Stimulated activated CD8-positive, alpha-beta memory T cell treated with anti-CD3 and anti-CD28 coated beads, Interleukin-4, amount 100 ng/mL, for 4 hours (primary cell): ENCODE measurements around the gene UBQLN4.
"Not testable (repeated sequence)": the region's sequence is repeated elsewhere in the genome, so short reads cannot be mapped to it uniquely, and the experiment has no call there.

Source experiments
- DNase-seq, 2 donors: peaks; one replicate each; pipeline ENCODE4 v3.0.0-alpha.2; 2020; ENCODE audit warnings: low read depth in 2 of 2, low spot score in 1 of 2

The UBQLN4 gene

DNA sequence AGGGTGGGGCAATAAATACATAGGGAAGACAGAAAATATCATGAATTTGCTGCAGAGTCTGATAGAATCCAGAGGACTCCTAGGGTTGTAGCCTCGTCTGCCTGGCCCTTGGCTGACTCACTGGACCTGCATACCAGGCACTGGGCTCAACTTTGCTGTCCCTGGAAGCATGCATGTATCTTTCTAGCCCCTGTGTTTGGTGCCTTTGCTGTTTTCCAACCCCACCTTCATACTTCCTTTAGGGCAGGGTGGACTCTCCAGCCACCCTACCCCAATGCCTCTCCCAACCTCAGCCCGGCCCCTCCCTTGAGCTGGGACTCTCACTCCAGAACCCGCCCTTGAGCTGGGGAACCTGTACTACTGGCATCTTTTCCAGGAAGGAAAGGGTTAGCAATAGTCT is 8.6 kb upstream of the UBQLN4 start:
- no peak for DNase-seq

DNA sequence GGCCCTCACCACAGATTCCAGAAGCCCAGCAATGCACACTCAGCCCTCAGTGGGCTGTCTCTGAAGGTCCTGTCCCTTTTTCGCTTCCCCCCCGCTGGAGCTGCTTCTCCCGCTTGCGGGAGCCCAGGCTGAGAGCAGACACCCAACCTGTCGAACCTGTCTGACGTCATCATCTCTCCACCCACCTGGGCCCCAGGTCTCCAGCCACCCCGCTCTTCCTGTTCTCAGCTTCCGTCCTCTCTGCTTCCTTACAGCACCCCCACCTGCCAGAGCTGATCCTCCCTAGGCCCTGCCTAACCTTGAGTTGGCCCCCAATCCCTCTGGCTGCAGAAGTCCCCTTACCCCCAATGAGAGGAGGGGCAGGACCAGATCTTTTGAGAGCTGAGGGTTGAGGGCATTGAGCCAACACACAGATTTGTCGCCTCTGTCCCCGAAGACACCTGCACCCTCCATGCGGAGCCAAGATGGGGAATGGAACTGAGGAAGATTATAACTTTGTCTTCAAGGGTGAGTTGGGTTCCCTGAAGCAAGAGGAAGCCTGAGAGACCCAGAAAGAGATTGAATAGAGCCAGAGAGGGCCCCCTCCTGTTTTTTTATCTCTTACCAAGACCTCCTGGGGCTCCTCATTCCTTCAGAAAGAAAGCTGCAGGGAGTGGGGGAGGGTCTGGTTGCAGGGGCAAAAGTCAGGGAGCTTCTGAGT is 7.5 kb upstream of the UBQLN4 start, which contains the start of gene RAB25:
RAB25 (plus strand) TSS at position 224 of the 700 bp plus-strand sequence; CDS start at position 465, 241 bp downstream.
- DNase-seq, result no peak

DNA sequence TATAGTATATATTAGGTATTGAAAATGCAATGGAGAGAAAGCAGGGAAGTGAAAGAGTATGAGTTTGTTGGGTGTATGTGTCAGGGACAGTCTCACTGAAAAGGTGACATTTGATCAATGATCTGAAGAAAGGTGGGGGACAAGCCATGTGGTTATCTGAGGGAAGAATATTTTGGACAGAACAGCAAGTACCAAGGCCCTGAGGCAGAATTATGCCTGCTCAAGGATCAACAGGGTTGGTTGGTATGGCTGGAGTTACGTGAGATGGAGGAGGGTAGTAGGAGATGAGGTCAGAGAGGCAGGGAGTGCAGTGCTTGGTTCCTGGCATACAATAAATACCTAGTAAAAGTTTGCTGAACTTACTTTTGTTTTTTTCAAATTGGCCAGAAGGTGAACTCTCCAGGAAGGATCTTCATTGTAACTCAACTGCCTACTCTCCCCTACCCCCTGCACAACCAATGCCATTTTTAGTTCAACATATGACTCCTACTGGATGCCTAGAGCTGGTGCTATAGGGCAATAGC is 2.8 kb upstream of the UBQLN4 start:
- DNase-seq, result no peak

DNA sequence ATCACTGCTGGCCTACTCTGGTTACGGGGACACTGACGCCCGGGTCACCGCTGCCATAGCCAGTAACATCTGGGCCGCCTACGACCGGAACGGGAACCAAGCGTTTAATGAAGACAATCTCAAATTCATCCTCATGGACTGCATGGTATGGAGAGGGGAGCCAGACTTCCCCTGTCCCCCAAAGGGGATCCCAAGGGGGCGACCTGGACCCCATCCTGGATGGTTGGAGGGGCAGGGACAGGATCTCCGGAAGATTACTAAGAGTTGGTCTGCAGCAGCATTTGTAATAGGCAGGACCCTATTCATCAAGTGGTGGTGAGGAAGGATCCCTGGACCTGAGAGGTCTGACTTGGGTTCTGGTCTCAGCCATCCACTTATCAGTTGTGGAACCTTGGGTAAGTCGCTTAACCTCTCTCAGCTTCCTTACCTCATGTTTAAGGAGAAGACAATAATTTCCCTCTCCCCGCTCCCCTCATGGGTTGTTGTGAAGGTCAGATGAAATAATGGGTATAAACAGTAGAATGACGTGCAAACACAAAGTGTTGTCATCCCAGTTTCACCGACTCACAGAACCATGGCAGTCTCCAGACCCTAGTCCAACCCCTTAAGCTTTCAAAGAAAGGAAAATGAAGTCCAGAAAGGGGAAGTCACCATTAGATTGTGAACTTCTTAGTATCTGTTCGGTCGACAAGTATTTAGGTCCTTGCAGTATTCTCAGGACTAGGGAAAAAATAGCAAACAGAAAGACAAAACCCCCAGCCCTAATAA is 1.9 kb upstream of the UBQLN4 start:
- DNase-seq, result no peak

DNA sequence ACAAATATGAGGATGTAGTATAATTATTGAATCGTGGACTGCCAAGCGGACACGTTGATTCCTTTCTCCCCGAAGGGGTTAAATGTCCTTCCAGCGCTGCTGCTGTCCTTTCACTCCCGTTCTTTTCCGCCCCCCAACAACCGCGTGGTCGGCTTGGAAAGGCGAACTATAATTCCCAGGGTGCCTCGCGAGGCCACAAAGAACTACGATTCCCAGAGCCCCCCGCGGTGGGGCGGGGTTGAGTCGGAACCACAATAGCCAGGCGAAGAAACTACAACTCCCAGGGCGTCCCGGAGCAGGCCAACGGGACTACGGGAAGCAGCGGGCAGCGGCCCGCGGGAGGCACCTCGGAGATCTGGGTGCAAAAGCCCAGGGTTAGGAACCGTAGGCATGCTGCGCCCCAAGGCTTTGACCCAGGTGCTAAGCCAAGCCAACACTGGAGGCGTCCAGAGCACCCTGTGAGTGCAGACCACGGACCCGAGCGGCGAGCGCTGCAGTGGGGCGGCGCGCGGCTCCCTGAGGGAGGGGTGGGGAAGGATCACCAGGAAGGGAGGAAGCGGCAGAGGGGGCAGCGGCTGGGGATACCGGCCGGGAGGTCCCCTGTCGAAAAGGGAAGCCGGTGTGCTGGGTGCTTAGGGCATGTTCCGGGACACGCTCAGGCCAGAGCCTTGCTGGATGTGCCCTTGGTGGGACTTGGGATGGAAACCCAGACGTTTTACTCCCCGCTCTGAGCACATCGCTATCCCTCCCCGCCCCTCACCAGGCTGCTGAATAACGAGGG is 1.1 kb upstream of the UBQLN4 start, which contains the start of gene LAMTOR2:
LAMTOR2 (plus strand) TSS at position 283 of the 781 bp plus-strand sequence; CDS start at position 391, 108 bp downstream.
- DNase-seq, result peak; percentile 93 to 96

DNA sequence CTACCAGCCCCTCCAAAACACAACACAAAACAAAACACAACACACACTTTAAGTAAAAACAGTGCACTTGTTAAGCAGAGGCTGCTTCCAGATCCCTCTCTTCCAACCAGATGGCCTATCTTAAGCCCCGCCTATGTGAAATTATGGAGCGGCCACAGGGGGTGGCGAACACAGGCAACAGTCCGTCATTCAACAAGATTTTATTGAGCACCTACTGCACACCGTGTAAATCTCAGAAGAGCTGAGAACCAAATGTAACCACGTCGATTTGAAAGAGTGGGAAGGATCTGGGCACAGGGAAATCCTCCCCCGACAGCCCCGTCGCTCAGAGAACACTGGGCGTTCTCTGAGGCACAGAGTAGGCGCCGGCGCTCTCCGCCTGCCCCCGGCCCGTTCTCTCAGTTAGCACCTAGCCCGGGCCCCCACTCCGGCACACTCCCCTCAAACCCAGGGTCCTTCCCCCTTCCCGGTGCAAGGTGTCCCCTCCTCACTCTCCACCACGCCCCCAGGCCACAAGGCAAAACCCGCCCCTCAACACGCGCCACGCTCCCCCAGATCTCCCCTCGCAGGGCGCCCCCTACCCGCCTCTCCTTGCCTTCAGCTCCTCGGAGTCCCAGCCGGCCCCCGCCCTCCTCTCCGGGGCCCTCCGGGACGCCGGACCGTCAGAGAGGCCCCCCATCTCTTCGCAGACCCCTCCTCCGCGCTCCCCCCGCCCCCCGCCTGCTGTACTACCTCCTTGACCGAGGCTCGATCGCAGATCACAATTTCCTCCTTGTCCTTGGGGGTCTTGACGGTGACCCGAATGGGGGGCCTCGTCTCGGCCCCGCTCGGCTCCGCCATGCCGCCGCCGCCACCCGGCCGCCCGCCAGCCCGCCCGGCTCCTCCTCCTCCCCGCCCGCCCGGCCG is 483 bp downstream of the UBQLN4 start:
- peak; percentile 35 to 55 for DNase-seq

DNA sequence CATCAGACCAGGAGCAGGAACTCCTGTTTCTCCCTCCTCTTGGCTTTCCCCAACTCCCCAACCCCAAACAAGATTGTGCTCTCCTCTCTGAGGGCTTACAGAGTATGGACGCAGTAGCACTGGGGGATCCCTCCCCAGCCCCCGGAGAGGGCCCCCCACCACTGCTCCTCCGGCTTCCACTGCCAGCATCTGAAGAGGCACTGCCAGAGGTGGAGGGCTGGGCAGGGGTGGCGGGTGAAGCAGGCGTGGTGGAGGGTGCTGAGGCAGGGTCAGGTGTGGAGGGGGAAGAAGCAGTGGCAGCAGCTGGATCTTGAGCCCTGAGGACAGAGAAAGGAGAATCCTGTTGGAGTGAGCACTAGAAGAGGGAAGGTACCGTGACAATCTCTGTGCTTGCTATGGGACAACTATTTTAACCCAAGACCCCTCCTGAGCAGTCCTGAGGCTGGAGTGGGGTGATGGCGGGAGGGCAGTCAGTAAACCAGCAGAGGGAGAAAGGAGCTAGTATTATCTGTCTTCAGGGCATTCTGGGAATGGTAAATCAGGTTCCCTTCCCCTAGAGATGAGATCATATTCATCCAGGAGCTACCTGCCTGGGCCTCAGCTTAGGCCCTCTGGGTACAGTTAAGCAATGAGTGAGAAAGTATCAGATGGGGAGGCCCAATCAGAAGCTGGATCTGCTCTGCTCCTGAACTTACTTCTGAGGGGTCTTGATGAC is 2.4 kb downstream of the UBQLN4 start:
- no peak for DNase-seq

DNA sequence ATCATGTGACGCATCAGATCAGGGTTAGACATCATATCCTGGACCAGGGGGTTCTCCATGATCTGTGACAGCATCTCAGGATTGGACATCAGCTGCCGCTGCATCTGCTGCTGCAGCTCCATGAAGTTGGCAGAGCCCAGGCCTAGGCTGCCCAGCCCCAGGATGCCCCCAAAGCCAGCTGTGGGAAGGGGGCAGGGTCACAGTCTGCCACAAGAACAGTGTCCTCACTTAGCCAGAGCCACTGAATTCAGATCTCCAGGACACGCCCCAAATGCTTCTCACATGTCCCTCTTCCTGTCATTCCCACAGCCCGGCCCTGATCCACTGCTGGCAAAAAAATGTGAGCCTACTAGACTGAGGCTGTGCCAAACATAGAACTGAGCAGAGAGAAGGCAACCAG is 3.2 kb downstream of the UBQLN4 start:
- DNase-seq, result no peak

DNA sequence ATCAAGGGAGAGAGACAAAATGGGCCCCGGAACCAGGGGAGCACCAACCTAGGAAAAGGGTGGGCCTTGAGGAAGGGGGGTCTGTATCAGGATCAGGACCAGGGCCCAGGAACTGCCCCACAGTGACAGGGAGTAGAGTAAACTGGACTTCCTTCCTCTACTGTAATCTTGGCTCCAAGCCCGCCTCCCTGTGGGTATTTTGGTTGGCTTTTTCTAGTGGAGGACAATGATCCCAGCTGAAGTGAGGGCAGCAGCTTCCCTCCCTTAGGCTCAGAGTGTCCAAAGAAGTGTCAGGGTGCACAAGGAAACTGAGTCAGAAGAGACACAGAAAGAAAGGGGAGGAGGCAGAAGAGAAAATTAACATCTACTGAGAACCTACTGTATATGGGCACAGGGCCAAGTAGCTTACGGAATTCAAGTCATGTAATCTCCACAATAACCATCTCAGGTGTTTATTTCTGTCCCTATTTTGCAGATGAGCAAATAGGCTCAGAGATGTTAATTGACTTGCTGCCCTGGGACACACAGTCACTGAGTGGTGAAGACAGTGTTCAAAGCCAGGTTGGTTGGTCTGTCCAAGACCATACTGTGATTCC is 4.8 kb downstream of the UBQLN4 start:
- no peak for DNase-seq

DNA sequence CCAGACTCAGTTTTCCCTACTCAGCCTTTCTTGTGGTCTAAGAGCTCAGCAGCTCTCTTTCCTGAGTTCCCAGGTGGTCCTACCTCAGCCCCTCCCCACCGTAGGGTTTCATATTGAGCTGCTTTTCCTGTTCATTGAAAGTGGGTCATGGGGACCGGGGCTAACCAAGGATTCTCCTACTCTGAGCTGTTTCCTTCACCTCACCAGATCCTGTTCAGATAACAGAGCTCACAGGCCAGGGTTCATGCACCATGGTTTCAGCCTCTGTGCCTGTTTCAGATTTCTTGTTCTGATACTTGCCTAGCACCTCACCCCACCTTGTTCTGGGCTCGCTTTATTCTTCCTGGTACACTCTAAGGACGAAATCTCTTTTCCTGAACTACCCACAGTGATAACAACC is 8.5 kb downstream of the UBQLN4 start:
- no peak for DNase-seq

DNA sequence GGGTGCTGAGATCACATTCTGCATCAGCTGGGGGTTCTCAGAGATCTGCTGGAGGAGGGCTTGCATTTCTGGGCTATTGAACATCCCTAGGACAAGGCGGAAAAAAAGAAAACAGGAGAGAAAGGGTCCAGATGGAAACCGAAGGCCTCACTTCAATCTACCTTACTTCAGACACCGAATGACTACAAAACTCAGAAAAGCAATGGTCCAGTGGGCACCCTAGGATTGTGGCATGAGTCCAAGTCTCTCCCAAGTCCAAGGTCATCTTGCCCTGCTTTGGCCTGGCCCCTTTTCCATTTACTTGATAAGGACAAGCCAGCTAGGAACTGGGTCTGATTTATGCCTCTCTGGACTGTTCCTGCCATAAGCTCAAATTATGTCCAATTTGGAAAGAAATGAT is 10.8 kb downstream of the UBQLN4 start:
- no peak for DNase-seq

DNA sequence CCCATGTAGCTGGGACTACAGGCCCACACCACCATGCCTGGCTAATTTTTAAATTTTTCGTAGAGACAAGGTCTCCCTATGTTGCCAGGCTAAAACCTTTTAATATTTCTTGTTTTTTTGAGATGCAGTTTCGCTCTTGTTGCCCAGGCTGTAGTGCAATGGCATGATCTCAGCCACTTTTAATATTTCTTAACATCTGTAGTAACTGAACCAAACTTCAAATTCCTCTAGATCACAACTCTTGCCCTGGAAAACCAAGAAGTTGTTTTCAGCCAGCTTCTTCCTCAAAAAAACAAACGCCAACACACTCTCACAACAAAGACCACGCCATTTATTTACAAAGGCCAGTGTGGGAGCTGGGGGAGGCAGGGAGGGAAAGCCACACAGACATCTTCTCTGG is 18.6 kb downstream of the UBQLN4 start:
- not testable (repeated sequence) for DNase-seq

DNA sequence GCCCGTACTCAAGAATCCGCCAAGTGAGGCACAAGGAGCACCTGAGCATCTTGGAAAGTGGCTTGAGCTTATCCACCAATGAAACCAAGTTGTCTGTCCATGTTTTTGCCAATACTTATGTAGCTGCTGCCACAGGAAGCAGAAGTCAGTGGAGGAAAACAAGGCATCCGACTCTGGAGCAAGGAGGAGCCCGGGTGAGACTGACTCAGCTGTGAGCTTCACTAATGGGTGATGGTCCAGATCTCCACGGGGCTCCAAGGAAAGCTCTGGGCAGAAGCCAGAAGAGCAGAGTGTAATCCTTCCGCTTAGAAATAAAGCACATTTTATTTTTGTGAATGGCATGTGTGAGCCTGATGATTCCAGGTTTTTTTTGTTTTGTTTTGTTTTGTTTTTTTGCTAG is 20.6 kb downstream of the UBQLN4 start:
- no peak for DNase-seq

DNA sequence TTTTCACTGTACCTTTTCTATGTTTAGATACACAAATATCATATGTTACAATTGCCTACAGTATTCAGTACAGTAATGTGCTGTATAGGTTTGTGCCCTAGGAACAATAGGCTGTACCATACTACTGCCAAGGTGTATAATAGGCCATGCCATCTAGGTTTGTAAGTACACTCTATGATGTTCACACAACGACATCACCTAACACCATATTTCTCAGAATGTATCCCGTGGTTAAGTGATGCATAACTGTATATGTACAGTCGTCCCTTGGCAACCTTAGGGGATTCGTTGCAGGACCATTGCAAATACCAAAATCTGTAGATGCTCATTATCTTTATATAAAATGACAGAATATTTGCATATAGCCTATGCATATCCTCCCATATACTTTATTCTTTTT is 27.0 kb downstream of the UBQLN4 start:
- no peak for DNase-seq

DNA sequence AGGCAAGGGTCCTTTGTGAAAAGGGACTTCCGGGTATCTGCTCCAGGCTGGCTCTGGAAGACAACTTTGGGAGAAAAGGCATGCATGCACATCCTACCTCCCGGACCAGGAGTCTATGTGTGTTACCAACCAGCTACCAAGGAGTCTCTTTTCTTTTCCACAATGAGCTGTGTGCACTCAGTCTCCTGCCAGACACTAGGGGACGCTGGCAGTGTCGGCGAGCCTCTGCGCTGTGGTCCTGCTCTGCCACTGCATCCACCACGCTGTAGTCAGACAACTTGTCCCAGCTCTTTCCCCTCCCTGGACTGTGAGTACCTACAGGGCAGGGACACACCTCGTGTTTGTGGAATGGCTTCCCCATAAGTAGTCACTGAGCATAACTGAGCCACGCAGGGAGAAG is 27.7 kb downstream of the UBQLN4 start:
- DNase-seq, result no peak

DNA sequence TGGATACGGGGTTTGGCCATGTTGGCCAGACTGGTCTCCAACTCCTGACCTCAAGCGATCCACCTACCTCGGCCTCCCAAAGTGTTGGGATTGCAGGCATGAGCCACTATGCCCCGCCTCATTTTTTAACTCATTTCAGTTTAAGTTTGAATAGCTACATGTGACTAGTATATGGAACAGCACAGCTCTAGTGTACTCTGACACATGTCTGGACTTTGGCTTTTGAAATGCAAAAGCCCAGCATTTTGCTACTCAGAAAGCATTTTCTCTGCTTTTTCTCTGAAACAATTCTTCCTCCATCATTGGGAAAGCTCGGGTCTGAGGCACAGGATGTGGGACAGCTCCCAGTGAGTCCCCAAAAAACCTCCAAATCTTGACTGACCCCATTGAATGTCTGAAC is 28.8 kb downstream of the UBQLN4 start:
- no peak for DNase-seq

DNA sequence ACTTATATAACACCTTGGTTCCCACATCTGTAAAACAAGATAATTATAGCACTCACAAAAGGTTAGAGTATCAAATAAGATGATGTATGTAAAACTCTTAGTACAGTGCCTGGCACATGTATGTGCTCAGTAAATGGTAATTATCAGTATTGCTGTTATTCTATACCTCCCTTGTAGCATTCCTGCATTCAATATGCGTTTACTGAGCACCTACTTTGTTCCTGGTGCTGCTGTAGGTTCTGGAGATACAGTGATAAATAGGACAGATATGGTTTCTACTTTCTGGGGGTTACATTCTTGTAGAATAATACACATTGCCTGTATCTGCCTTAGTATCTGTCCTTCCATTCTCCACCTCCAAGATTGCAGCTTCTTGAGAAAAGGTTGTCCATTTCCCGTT is 31.6 kb downstream of the UBQLN4 start:
- DNase-seq, result no peak

DNA sequence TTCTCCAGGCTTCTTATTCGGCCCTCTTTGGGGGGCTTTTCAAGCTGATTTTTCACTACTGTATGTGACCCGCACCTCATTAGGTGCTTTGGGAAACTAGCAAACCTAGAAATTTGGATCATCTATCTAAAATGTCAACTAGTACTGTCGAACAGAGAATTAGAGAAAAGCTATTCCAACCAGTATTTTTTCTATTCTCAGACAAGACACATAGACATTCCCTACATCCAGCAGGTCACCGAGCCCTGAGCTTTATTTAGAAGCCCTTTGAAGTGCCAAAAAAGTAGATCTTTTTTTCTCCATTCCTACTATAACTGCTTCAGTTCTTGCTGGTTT is 32.5 kb downstream of the UBQLN4 start:
- no peak for DNase-seq

DNA sequence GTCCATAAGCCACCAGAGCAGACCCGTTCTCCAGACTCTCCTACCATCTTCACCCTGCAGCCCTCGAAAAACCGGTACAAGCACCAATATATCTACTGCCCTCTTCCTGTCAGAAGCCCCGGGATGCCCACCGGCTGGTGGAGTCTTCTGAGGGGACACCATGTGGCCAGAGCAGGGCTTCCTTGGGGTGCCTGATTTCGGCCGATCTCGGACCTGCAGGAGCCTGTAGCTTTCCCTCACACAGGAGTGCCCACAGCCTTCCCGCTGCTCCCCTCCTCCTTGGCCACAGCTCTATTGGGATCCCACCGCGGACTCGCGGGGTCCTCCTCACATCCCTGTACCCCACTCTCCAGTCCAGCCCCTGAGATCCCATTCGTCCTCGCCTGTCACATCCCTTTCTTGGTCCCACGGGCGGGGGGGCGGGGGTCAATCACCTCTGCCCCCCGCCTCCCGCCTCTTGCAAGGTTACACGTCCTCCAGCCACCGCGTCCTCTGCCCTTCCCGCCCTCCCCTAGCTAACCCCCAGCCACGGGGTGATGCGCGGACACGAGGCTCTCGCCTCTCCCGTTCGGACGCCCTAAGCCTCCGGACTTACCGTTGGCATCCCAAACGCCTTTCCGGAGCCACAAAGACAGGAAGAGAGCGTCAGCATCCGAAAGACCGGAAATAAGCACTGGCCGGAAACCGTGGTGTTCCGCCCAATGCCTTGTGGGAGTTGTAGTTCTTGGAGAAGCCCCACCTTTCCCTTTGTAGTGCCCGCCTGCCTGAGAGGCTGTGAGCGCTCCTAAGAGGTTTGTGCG is 33.1 kb downstream of the UBQLN4 start, which contains the start of gene SSR2:
SSR2 (minus strand) TSS at position 659 of the 800 bp plus-strand sequence. CDS start 784 bp downstream, outside the sequence.
- DNase-seq, result peak; percentile 67 to 75
